GM23248 (cell line): Measurements from ENCODE around the gene TRAFD1.

Source experiments
- EZH2 ChIP-seq: fragments of 200-600 bp; sonication (generic); IDR thresholded peaks from 2 replicates; pipeline ENCODE4 v1.6.1; 2018; ENCODE audit warnings: antibody characterized with exemption, mild to moderate bottlenecking; ENCODE audit not compliant: insufficient read depth, poor library complexity, severe bottlenecking
- EZH2phosphoT487 ChIP-seq: fragments of 200-600 bp; sonication (generic); IDR thresholded peaks from 2 replicates; pipeline ENCODE4 v1.6.1; 2018; ENCODE audit warnings: antibody characterized with exemption, moderate library complexity, mild to moderate bottlenecking, low read depth; ENCODE audit not compliant: insufficient read depth

- TF ChIP-seq EZH2 = no peak
- no peak for TF ChIP-seq EZH2phosphoT487
Measured at GRCh38 chr12:112182499-112182898, 57.1 kb downstream of the TRAFD1 start.
